Middle frontal gyrus (tissue), 1 donor: ENCODE results near the gene MC5R.

Source experiments
- DNase-seq: peaks from one replicate; pipeline ENCODE4 v3.0.0-alpha.2; 2015; ENCODE audit warnings: low spot score; ENCODE audit errors: extremely low spot score

The MC5R gene

GRCh38 chr18:13823707-13824395, at the start of gene MC5R:
Gene MC5R, plus strand, starts transcription at chr18:13824149. Its CDS starts 1,617 bp downstream, at chr18:13825766.
- peak; percentile 20 for DNase-seq

GRCh38 chr18:13775058-13775457, 48.9 kb upstream of the MC5R start:
- DNase-seq = no peak

- DNase-seq = no peak
Observed at GRCh38 chr18:13791181-13791580, 32.8 kb upstream of the MC5R start.

- DNase-seq = no peak
Observed at GRCh38 chr18:13793819-13794218, 30.1 kb upstream of the MC5R start.

- no peak for DNase-seq
Observed at GRCh38 chr18:13796515-13796914, 27.4 kb upstream of the MC5R start.

- DNase-seq = no peak
Observed at GRCh38 chr18:13797157-13797611, 26.8 kb upstream of the MC5R start.

GRCh38 chr18:13799396-13799795, 24.6 kb upstream of the MC5R start:
- no peak for DNase-seq

- peak; percentile 33 for DNase-seq
Observed at GRCh38 chr18:13800505-13801259, 23.3 kb upstream of the MC5R start.

GRCh38 chr18:13801260-13801601, 22.7 kb upstream of the MC5R start:
- no peak for DNase-seq

- no peak for DNase-seq
Observed at GRCh38 chr18:13804305-13804704, 19.6 kb upstream of the MC5R start.

- no peak for DNase-seq
Observed at GRCh38 chr18:13808294-13809042, 15.5 kb upstream of the MC5R start.

- DNase-seq = no peak
Observed at GRCh38 chr18:13809043-13809430, 14.9 kb upstream of the MC5R start.

- DNase-seq = no peak
Observed at GRCh38 chr18:13809531-13810255, 14.3 kb upstream of the MC5R start.

- DNase-seq = no peak
Observed at GRCh38 chr18:13810950-13811485, 12.9 kb upstream of the MC5R start.

- no peak for DNase-seq
Observed at GRCh38 chr18:13811993-13812392, 12.0 kb upstream of the MC5R start.

GRCh38 chr18:13813271-13813849, 10.6 kb upstream of the MC5R start:
- peak; percentile 37 for DNase-seq

- DNase-seq = no peak
Observed at GRCh38 chr18:13826209-13826608, 2.3 kb downstream of the MC5R start.

GRCh38 chr18:13831864-13832508, 8.0 kb downstream of the MC5R start:
- DNase-seq = no peak

- DNase-seq = no peak
Observed at GRCh38 chr18:13834496-13835015, 10.6 kb downstream of the MC5R start.

GRCh38 chr18:13835202-13835601, 11.3 kb downstream of the MC5R start:
- no peak for DNase-seq
